Hepatocyte (in vitro differentiated cells): ENCODE data around the gene CATSPER4. TPM values are rescaled to one million over a fixed set of nuclear protein-coding genes. Genes with fewer than 3 reads are reported as not detected.

Experiments
- DNase-seq: peaks from one replicate; pipeline ENCODE4 v3.0.0-alpha.2; 2016; ENCODE audit warnings: low spot score
- H2AFZ ChIP-seq: fragments of 200-600 bp; sonication (generic); 2 replicates; pipeline ENCODE4 v1.6.0; 2016; ENCODE audit warnings: antibody characterized with exemption, mild to moderate bottlenecking
- H3K27ac ChIP-seq: fragments of 200-600 bp; sonication (generic); 2 replicates; pipeline ENCODE4 v1.5.1; 2016; ENCODE audit warnings: mild to moderate bottlenecking
- H3K27me3 ChIP-seq: fragments of 200-600 bp; sonication (generic); 2 replicates; pipeline ENCODE4 v1.6.1; 2016
- H3K36me3 ChIP-seq: fragments of 200-600 bp; sonication (generic); replicated peaks from 2 replicates; pipeline ENCODE4 v1.5.1; 2016; ENCODE audit warnings: low read depth; ENCODE audit not compliant: insufficient read depth
- H3K4me1 ChIP-seq: fragments of 200-600 bp; sonication (generic); 2 replicates; pipeline ENCODE4 v1.5.1; 2016; ENCODE audit warnings: mild to moderate bottlenecking, moderate library complexity; ENCODE audit not compliant: insufficient read depth
- H3K4me2 ChIP-seq: fragments of 200-600 bp; sonication (generic); 2 replicates; pipeline ENCODE4 v1.6.0; 2016
- H3K4me3 ChIP-seq: fragments of 200-600 bp; sonication (generic); 2 replicates; pipeline ENCODE4 v1.5.1; 2016; ENCODE audit warnings: mild to moderate bottlenecking
- H3K79me2 ChIP-seq: fragments of 200-600 bp; sonication (generic); 2 replicates; pipeline ENCODE4 v1.6.0; 2017; ENCODE audit warnings: mild to moderate bottlenecking
- H3K9me2 ChIP-seq: fragments of 200-600 bp; sonication (generic); replicated peaks from 2 replicates; pipeline ENCODE4 v1.6.0; 2017; ENCODE audit warnings: mild to moderate bottlenecking; ENCODE audit not compliant: insufficient read depth
- H3K9me3 ChIP-seq: fragments of 200-600 bp; sonication (generic); 2 replicates; pipeline ENCODE4 v1.5.1; 2016; ENCODE audit warnings: low read depth, mild to moderate bottlenecking
- H4K20me1 ChIP-seq: fragments of 200-600 bp; sonication (generic); 2 replicates; pipeline ENCODE4 v1.6.0; 2016; ENCODE audit warnings: mild to moderate bottlenecking; ENCODE audit not compliant: insufficient read depth, poor library complexity, severe bottlenecking
- CTCF ChIP-seq: fragments of 200-600 bp; sonication (generic); IDR thresholded peaks from 2 replicates; pipeline ENCODE4 v1.5.1; 2016; ENCODE audit warnings: antibody characterized with exemption, mild to moderate bottlenecking; ENCODE audit not compliant: poor library complexity
- EZH2 ChIP-seq: fragments of 200-600 bp; sonication (generic); IDR thresholded peaks from 2 replicates; pipeline ENCODE4 v1.6.1; 2016; ENCODE audit warnings: antibody characterized with exemption, mild to moderate bottlenecking, borderline replicate concordance
- EZH2phosphoT487 ChIP-seq: fragments of 200-600 bp; sonication (generic); IDR thresholded peaks from one replicate; pipeline ENCODE4 v1.6.1; 2018; ENCODE audit warnings: antibody characterized with exemption, mild to moderate bottlenecking, low read depth, moderate library complexity; ENCODE audit not compliant: unreplicated experiment, severe bottlenecking
- WGBS: methylation state at CpG from one replicate; pipeline ENCODE4 v1.1.6; 2016; ENCODE audit warnings: low lambda C conversion rate; ENCODE audit errors: missing lambda C conversion rate; 5-methylcytosine and 5-hydroxymethylcytosine counted together
- polyA plus RNA-seq: library from polyadenylated mRNA; unstranded; fragments of >200 nt; fragmentation: Nextera tagmentation; extraction: Ambion mirVana; gene quantifications from 2 replicates; pipeline ENCODE4 v1.2.1, GENCODE V29; 2016
- total RNA-seq: library from RNA; depleted of rRNA; stranded (reverse); fragments of >200 nt; gene quantifications from 2 replicates; pipeline ENCODE4 v1.2.3, GENCODE V29; 2014

The CATSPER4 gene
- total and polyA plus RNA-seq, 2 experiments from 2014 or later = 0.07 TPM; not detected in 1

GRCh38 chr1:26168410-26169197 is 21.8 kb upstream of the CATSPER4 start, which contains the start of gene C1orf232:
Gene C1orf232, minus strand, starts transcription at chr1:26168963. Its CDS starts 464 bp downstream, at chr1:26168499.
- TF ChIP-seq CTCF (no peak), EZH2phosphoT487 (no peak), EZH2 (no peak)
- Histone ChIP-seq H4K20me1 (no peaks in the 10 kb centered on the region), H3K9me2 (no peaks in the 10 kb centered on the region), H3K79me2 (peaks cover 12% of the 10 kb centered on the region), H3K36me3 (no peaks in the 10 kb centered on the region), H3K27ac (peak within 1 kb of the TSS; percentile 90), H2AFZ (peak within 1 kb of the TSS; percentile 85), H3K4me2 (peak within 1 kb of the TSS; percentile 91), H3K27me3 (no peaks in the 10 kb centered on the region), H3K4me1 (peaks cover 19% of the 10 kb centered on the region), H3K4me3 (peak within 1 kb of the TSS; percentile 83), H3K9me3 (no peaks in the 10 kb centered on the region)
- 72% methylated on average over 5 of the region's 5 CpGs for WGBS
- DNase-seq = peak; percentile 13

DNA sequence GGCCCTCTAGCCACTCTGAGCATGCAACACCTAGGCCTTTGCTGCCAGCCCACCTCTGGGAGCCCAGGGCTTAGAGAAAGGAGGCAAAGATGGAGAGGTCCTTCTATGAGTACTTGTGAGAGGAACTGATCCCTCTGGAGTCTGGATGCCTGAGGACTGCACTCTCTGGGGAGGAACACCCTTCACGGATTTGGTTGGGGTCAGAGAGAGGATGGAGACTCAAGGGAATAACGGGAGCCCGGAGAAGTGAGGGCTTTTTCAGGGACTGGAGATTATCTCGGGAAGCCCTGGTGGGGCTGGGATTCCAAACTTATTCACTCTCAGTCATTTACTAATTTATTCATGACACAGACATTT is 21.2 kb upstream of the CATSPER4 start:
- H3K36me3 ChIP-seq = no peaks in the 10 kb centered on the region
- no peaks in the 10 kb centered on the region for H3K9me3 ChIP-seq
- WGBS = 63% methylated on average over 4 of the region's 4 CpGs
- no peak overlapping the region for H3K4me3 ChIP-seq
- peaks cover 14% of the 10 kb centered on the region for H3K4me1 ChIP-seq
- peaks cover 12% of the 10 kb centered on the region for H3K79me2 ChIP-seq
- H2AFZ ChIP-seq = no peak overlapping the region
- DNase-seq = no peak
- H3K4me2 ChIP-seq = peak overlapping the region; percentile 91
- no peaks in the 10 kb centered on the region for H3K27me3 ChIP-seq
- H4K20me1 ChIP-seq = no peaks in the 10 kb centered on the region
- no peak for TF ChIP-seq EZH2
- TF ChIP-seq CTCF = no peak
- no peak for TF ChIP-seq EZH2phosphoT487
- H3K27ac ChIP-seq = peak overlapping the region; percentile 25
- no peaks in the 10 kb centered on the region for H3K9me2 ChIP-seq

DNA sequence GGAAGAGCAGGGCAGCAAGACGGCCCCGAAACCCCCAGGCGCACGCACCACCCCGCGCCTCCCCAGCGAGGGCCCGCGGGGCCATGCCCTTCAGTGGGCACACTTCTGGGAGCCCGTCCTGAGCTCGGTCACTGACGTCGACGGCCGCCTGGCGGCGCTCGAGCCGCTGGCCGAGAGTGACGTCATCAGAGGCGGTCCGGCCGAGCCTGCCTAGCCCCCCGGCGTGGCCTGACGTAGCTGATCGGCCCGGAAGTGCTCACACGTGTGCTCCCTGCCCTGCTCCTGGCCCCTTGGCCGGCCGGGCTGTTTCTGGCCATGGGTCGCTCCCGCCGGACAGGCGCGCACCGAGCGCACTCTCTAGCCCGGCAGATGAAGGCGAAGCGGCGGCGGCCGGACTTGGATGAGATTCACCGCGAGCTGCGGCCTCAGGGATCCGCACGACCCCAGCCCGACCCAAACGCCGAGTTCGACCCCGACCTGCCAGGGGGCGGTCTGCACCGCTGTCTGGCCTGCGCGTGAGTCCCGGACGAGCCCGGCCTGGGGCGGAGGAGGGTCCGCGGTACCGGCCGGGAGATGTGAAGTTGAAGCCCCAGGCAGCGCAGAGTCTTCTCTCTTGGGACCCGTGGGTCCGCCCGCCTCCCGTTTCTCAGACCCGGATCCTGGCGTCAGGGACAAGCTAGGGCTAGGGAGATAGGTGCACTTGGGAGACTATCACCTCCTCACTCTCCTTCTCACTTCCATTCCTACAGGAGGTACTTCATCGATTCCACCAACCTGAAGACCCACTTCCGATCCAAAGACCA is 20.5 kb upstream of the CATSPER4 start, which contains the start of gene ZNF593:
Gene ZNF593 (plus strand): TSS at position 240 of the 803 bp plus-strand sequence. CDS start 76 bp downstream, at position 316.
- Histone ChIP-seq H3K4me2 (peak within 1 kb of the TSS; percentile 91), H3K36me3 (no peaks in the 10 kb centered on the region), H3K79me2 (peaks cover 12% of the 10 kb centered on the region), H3K27ac (peak within 1 kb of the TSS; percentile 90), H3K9me2 (no peaks in the 10 kb centered on the region), H3K4me3 (peak within 1 kb of the TSS; percentile 83), H2AFZ (peak within 1 kb of the TSS; percentile 85), H3K27me3 (no peaks in the 10 kb centered on the region), H4K20me1 (no peaks in the 10 kb centered on the region), H3K9me3 (no peaks in the 10 kb centered on the region), H3K4me1 (peaks cover 14% of the 10 kb centered on the region)
- TF ChIP-seq CTCF (peak; percentile 94), EZH2phosphoT487 (no peak), EZH2 (no peak)
- 3% methylated on average over 74 of the region's 76 CpGs for WGBS
- DNase-seq = peak; percentile 97
